Mesodermal cell (in vitro differentiated cells): ENCODE results near the gene NAT9. TPM values are rescaled to one million over a fixed set of nuclear protein-coding genes. Genes with fewer than 3 reads are reported as not detected.
A peak's percentile ranks its signal among the peaks of the same experiment; 100 is the strongest.

Experiments used
- H3K27ac ChIP-seq: 2 replicates; pipeline ENCODE4 v1.7.0; 2013; ENCODE audit warnings: mild to moderate bottlenecking, low read depth, low read length, moderate library complexity; ENCODE audit not compliant: severe bottlenecking
- H3K36me3 ChIP-seq: 2 replicates; pipeline ENCODE4 v1.7.1; 2013; ENCODE audit warnings: mild to moderate bottlenecking, low read length, moderate library complexity; ENCODE audit not compliant: control insufficient read depth, insufficient read depth
- H3K4me1 ChIP-seq: one replicate; pipeline ENCODE4 v1.7.1; 2013; ENCODE audit warnings: mild to moderate bottlenecking, low read length; ENCODE audit not compliant: insufficient read depth, control insufficient read depth, poor library complexity, severe bottlenecking
- H3K4me3 ChIP-seq: 2 replicates; pipeline ENCODE4 v1.7.0; 2013; ENCODE audit warnings: low read length, control low read depth, mild to moderate bottlenecking; ENCODE audit not compliant: insufficient read depth, poor library complexity, severe bottlenecking; ENCODE audit errors: extremely low read depth
- H3K9me3 ChIP-seq: 2 replicates; pipeline ENCODE4 v1.7.1; 2013; ENCODE audit warnings: mild to moderate bottlenecking, low read length, moderate library complexity; ENCODE audit not compliant: control insufficient read depth
- WGBS, 2 experiments: methylation state at CpG; one replicate each; pipeline ENCODE4 v1.1.5; 2013; ENCODE audit warnings: missing lambda C conversion rate in 2 of 2; ENCODE audit not compliant: insufficient coverage in 2 of 2; 5-methylcytosine and 5-hydroxymethylcytosine counted together
- polyA plus RNA-seq, 2 experiments: library from polyadenylated mRNA; stranded (reverse); fragments of 50-300 nt; gene quantifications; one replicate each; pipeline ENCODE4 v1.2.3, GENCODE V29; 2013

Gene NAT9, protein sequence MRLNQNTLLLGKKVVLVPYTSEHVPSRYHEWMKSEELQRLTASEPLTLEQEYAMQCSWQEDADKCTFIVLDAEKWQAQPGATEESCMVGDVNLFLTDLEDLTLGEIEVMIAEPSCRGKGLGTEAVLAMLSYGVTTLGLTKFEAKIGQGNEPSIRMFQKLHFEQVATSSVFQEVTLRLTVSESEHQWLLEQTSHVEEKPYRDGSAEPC
- 35.2 TPM for polyA plus RNA-seq (2013, experiment 1 of 2)
- 24.6 TPM for polyA plus RNA-seq (2013, experiment 2 of 2)

DNA sequence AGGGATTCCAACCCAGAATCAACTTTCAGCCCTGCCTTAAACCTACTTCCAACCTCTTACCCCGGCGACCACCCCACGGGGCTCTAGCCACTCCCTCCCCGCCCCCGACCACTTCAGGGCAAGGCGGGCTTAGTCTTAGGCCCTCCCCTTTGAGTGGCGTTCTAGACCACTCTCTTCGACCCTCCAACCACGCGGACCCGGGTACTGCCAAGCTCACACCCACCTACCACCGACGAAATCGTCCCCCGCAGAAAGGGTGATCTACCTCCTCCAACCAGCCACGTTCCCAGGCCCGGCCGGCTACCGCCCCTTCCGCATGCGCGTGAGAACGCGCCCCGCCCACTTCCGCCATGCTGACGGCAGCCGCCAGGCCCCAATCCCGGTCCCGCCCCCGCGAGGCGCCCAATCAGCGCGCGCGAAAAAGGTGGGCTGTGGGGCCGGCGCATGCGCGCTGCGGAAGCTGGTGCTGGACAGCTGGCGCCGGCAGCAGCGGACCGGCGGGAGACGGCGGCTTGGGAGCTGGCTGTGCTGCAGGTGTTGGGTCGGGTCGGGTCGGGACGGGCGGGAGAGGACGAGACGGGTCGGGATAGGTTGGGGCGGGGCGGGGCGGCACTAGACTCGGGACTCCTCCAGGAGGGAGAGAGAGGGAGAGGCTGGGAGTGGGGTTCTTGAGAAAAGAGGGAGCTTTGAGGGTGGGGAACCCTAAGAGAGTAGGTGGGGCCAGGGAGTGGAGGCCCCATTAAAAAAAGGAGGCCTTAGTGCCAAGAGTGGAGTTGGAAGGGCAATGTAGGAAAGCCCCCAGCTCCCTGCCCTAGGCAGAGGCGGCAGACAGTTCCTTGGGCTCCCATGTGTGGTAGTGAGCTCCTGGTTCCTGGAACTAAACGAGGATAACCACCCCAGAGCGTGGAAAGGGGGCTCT lies at the start of gene NAT9:
TSS of gene NAT9 (minus strand) at position 302 of the 919 bp plus-strand sequence. CDS start 647 bp downstream, outside the sequence.
- Histone ChIP-seq H3K4me3 (peak within 1 kb of the TSS; percentile 73), H3K36me3 (peaks cover 46% of the 10 kb centered on the region), H3K4me1 (peaks cover 28% of the 10 kb centered on the region), H3K27ac (peak within 1 kb of the TSS; percentile 79), H3K9me3 (no peaks in the 10 kb centered on the region)
- 0% methylated on average over 29 to 58 of the region's 64 CpGs for WGBS, 2 experiments

DNA sequence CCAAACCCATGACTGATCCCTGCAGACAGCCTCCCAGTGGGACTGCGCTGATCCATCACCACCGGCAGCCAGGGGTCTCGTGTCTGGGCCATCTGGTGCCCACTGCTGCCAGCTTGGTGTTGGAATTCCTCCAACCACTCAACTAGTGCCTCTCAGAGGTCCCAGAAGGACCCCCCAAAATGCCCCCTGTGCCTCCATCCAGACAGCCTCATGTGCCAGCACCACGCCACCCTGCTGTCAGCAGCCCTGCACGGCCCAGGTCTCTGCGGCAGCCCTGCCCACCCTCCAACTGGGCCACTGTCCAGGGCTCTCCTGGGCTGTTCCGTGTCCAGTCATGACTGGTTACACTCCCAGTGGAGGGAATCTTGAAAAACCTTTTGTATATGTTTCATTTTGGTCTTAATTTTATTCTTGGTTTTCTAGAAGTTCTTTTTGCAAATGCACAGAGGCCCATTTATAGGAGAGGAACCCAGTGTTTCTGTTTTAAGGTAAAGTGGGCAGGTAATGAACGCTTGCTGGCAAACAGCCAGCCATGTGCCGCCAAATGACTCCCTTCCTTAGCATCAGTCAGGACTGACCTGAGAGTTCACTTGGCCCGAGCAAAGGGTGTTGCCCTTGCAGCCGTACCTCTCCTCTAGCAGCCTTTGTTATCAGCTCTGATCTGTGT lies 48.9 kb upstream of the NAT9 start:
- no peak overlapping the region for H3K27ac ChIP-seq
- H3K9me3 ChIP-seq: no peaks in the 10 kb centered on the region
- H3K4me3 ChIP-seq: no peak overlapping the region
- peaks cover 55% of the 10 kb centered on the region for H3K36me3 ChIP-seq
- no peaks in the 10 kb centered on the region for H3K4me1 ChIP-seq
- 98 to 100% methylated on average over 5 to 11 of the region's 11 CpGs for WGBS, 2 experiments

DNA sequence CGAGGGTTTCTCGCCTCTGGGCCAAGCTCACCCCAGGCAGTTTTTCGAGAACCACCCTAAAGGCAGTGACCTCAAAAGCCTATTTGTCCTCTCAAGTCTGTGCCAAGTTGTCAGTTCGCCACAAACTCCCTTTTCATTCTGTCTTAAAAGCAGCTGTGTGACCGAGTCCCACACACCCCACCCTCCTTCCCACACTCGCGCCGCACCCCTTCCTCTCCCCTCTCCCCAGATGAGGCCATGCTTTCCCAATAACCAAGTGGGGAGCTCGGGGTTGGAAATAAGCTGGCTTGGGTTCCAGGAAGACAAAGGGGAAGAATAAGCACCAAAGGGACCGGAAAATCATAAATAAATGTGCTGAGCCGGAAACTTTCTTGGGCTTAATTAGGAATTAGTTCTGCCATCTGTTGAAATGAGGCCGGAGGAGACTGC lies 46.8 kb upstream of the NAT9 start:
- WGBS, 2 experiments: 92 to 94% methylated on average over 8 of the region's 12 CpGs
- no peak overlapping the region for H3K4me3 ChIP-seq
- peaks cover 69% of the 10 kb centered on the region for H3K36me3 ChIP-seq
- no peaks in the 10 kb centered on the region for H3K4me1 ChIP-seq
- H3K9me3 ChIP-seq: no peaks in the 10 kb centered on the region
- H3K27ac ChIP-seq: no peak overlapping the region

DNA sequence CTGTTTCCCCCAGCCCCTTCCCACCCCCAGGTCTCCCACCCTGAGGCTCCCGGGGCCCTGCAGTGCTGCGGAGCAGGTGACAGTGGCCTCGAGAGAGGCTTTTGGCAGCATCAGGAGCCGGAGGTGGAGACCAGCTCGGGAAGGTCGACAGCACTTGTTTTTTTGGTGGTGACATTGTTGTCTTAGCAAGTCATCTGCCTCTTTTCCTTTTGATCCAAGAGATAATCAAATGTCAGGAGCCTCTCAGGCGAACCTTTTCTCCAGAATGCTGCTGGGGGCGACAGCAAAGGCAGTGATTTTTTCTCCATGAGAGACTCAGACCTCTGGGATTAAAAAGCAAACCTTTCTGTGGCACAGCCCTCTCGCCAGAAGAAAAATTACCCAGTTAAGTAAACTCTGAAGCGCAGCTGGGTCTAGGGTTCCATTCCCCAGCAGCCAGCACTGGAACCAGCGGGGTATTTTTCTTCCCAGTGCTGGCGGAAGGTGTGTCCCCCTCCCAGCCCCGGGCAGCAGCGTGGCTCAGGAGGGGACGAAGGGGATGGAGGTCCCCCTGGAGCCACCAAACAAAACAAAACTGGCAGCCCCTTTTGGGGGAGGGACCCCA lies 46.3 kb upstream of the NAT9 start:
- no peaks in the 10 kb centered on the region for H3K4me1 ChIP-seq
- no peak overlapping the region for H3K4me3 ChIP-seq
- H3K9me3 ChIP-seq: no peaks in the 10 kb centered on the region
- WGBS, 2 experiments: 90 to 96% methylated on average over 9 to 13 of the region's 15 CpGs
- no peak overlapping the region for H3K27ac ChIP-seq
- peaks cover 74% of the 10 kb centered on the region for H3K36me3 ChIP-seq

DNA sequence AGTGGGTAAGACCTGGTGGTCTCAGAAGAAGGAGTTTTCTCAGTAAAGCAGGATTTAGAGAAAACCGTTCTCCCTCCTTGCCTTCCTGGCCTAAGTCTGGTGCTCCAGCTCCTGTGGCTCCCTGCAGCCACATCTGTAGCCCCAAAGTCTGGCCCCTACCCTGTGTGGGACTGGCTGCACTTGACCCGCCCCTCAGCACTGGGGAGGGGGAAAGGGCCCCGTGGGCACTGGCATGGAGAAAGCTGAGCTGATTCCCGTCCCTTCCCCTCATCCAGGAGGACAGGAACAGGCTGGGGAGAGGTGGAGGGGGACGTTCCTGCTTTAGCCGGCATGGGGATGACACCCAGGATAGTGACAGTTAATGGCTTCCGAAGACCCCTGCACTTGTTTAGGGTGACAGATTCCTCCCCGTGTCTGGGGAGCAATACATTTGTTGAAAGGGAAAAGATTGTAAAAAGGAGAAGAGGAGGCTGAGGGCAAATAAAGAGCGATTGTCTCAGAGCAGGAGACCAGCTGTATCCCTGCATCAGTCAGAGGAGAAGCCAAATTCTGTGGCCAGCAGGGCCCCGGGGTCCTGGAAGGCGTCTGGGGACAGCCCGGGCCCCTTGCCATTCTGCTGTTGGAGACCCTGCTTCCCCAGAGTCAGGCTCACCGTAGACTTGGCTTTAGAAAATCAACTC lies 45.6 kb upstream of the NAT9 start:
- no peak overlapping the region for H3K27ac ChIP-seq
- no peak overlapping the region for H3K4me3 ChIP-seq
- H3K9me3 ChIP-seq: no peaks in the 10 kb centered on the region
- 91 to 92% methylated on average over 9 to 10 of the region's 13 CpGs for WGBS, 2 experiments
- H3K4me1 ChIP-seq: no peaks in the 10 kb centered on the region
- peaks cover 78% of the 10 kb centered on the region for H3K36me3 ChIP-seq

- H3K9me3 ChIP-seq: no peaks in the 10 kb centered on the region
- peaks cover 62% of the 10 kb centered on the region for H3K36me3 ChIP-seq
- no peak overlapping the region for H3K4me3 ChIP-seq
- H3K4me1 ChIP-seq: peaks cover 10% of the 10 kb centered on the region
- no peak overlapping the region for H3K27ac ChIP-seq
- WGBS, 2 experiments: 97% methylated on average over 12 of the region's 16 CpGs
Measured at GRCh38 chr17:74819801-74820436, 43.8 kb upstream of the NAT9 start.

DNA sequence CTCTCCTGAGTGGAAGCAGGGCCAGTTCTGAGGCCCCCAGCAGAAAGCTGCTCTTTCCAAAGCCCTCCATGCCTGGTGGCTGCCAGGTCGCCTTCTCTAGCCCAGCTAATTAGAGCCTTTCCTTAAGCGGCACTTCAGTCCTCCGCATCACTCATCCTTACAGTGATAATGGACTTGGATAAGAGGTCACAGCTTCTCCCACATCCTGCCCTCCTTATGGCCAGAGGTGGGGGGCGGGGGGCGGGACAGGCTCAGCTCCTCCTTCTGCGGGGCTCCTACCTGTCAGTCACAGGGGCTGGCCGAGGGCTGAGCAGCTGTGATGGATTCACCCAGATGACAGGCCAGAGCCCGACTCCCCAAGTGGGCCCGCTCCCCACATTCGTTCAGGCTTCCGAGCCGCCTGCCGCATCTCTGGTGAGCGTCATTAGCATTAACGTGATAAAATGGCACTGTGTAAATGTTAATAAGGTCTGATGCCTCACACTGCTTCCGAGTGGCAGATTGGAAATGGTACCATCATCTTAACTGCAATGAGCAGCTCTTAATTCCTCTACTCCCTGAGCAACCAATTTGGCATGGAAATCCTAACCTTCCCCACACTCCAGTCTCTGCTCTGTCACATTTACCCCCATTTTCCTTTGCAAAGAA lies 42.3 kb upstream of the NAT9 start:
- Histone ChIP-seq H3K4me1 (peaks cover 10% of the 10 kb centered on the region), H3K27ac (no peak overlapping the region), H3K9me3 (no peaks in the 10 kb centered on the region), H3K4me3 (no peak overlapping the region), H3K36me3 (peaks cover 63% of the 10 kb centered on the region)
- WGBS, 2 experiments: 88 to 92% methylated on average over 12 to 14 of the region's 16 CpGs

DNA sequence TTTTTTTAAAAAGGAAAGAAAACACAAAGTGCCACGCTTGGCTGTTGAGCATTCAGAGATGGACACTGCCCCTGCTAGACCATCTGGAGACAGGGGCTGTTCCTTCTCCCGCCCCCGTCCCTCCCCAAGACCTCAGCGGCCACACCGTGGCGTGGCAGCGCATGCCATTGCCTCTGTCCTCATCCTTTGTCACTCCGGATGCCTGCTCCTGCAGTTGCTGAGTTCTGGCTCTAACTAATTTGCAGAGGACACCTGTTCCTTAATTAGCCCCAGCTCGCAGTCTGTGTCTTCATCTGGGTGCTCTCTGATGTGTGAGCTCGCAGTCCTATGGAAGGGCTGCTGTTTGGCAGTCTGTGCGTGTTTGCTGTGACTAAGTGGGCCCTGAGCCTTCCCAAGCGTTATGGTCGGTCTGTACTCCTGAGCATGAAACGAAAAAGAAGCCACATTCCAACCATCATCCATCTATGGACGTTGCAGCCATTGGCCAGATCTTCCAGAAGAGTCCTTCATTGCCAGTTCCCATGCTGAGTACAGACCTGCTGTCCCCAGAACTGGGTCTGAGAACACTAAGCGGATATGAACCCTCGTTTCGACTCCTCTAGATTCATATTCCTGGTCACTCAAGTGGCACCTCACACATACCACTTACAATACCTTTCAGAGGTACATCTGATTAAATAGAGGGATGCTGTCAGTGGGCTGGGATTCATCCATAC lies 40.9 kb upstream of the NAT9 start:
- 91 to 94% methylated on average over 8 to 12 of the region's 18 CpGs for WGBS, 2 experiments
- no peak overlapping the region for H3K4me3 ChIP-seq
- no peaks in the 10 kb centered on the region for H3K9me3 ChIP-seq
- H3K27ac ChIP-seq: no peak overlapping the region
- peaks cover 10% of the 10 kb centered on the region for H3K4me1 ChIP-seq
- peaks cover 62% of the 10 kb centered on the region for H3K36me3 ChIP-seq
